ENCODE measurements around the gene BICC1.

Gene BICC1

DNA sequence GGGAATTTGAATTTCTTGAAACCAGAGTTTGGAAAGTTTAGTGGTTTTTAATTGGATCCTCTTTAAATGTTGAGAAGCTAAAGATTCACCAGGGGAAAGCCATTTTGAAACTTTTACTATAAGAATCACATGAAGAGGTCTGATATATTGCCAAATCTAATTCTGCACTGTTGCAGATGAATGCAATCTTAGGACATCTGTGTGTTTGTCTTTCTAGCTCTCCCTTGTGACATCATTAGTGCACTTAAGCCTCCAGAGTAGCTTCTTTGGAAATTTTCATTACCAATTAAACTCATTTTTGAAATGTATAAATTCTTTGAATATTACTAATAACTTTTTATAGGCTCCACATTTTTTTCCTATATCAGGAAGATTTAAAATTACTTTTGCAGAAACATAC, 160.2 kb downstream of the BICC1 start:
- Histone ChIP-seq H3K23ac (ENCODE audit: low read depth, low read length, poor library complexity) (no peak overlapping the region), H3K9ac (ENCODE audit: low read depth, low read length, poor library complexity) (no peak overlapping the region), H3K27me3 (ENCODE audit: control insufficient read depth in 3 of 3, insufficient read depth in 3 of 3, low read depth in 1 of 3, low read length in 3 of 3) (no peaks in the 10 kb centered on the region), H3K4me1 (ENCODE audit: control insufficient read depth in 2 of 2, insufficient read depth in 1 of 2, low read depth in 1 of 2, low read length in 2 of 2) (no peaks in the 10 kb centered on the region), H2AFZ (ENCODE audit: low read length) (no peak overlapping the region), H4K91ac (ENCODE audit: low read depth, low read length, poor library complexity) (no peak overlapping the region), H2AK5ac (ENCODE audit: low read depth, low read length) (no peak overlapping the region), H3K18ac (ENCODE audit: low read length) (no peak overlapping the region), H3K36me3 (replicated peaks in 1 of 2; ENCODE audit: control insufficient read depth in 2 of 2, insufficient read depth in 2 of 2, low read length in 2 of 2) (no peaks in the 10 kb centered on the region), H3K27ac (replicated peaks; ENCODE audit: low read length) (no peak overlapping the region), H3K4me2 (ENCODE audit: insufficient read depth, low read length, poor library complexity, severe bottlenecking) (no peak overlapping the region), H3K4me3 (ENCODE audit: low read length in 2 of 2) (no peak overlapping the region), H3K14ac (ENCODE audit: low read length) (no peak overlapping the region), H2BK15ac (ENCODE audit: low read length) (no peak overlapping the region), H2BK120ac (ENCODE audit: low read depth, low read length) (no peak overlapping the region), H2BK5ac (ENCODE audit: low read length) (no peak overlapping the region), H3K79me1 (ENCODE audit: low read depth, low read length) (no peaks in the 10 kb centered on the region), H3K4ac (ENCODE audit: low read length) (no peak overlapping the region), H2BK12ac (ENCODE audit: low read length) (no peak overlapping the region), H4K8ac (ENCODE audit: low read depth, low read length) (no peak overlapping the region), H3K9me3 (replicated peaks in 1 of 2; ENCODE audit: control insufficient read depth in 2 of 2, insufficient read depth in 1 of 2, low read depth in 1 of 2, low read length in 2 of 2) (no peaks in the 10 kb centered on the region)
- DNase-seq (ENCODE audit: low spot score), result no peak

DNA sequence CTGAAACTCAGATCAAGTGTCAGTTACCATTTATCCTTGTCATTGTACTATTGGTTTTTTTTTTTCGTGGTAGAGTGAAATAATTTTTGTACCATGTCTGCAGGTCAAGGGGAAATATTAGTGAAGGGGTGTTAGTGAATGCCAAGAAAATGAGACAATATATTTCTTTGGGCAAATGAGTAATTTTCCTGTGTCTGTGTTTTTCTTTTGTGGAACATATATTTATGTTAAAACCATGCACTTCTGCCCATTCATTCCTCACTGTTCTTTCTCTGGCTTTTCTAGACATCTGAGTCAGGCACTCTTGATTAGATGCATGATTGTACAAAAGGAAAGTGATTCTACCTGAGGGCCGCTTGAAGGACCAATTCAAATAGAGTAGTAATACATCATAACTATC, 161.6 kb downstream of the BICC1 start:
- no peak overlapping the region for H3K9ac ChIP-seq (ENCODE audit: low read depth, low read length, poor library complexity)
- no peak overlapping the region for H3K27ac ChIP-seq (replicated peaks; ENCODE audit: low read length)
- no peak overlapping the region for H3K4ac ChIP-seq (ENCODE audit: low read length)
- no peak for DNase-seq (ENCODE audit: low spot score)
- H2BK12ac ChIP-seq (ENCODE audit: low read length), result no peak overlapping the region
- no peaks in the 10 kb centered on the region for H3K9me3 ChIP-seq (replicated peaks in 1 of 2; ENCODE audit: control insufficient read depth in 2 of 2, insufficient read depth in 1 of 2, low read depth in 1 of 2, low read length in 2 of 2)
- no peaks in the 10 kb centered on the region for H3K27me3 ChIP-seq (ENCODE audit: control insufficient read depth in 3 of 3, insufficient read depth in 3 of 3, low read depth in 1 of 3, low read length in 3 of 3)
- no peak overlapping the region for H3K4me2 ChIP-seq (ENCODE audit: insufficient read depth, low read length, poor library complexity, severe bottlenecking)
- H4K8ac ChIP-seq (ENCODE audit: low read depth, low read length), result no peak overlapping the region
- no peaks in the 10 kb centered on the region for H3K36me3 ChIP-seq (replicated peaks in 1 of 2; ENCODE audit: control insufficient read depth in 2 of 2, insufficient read depth in 2 of 2, low read length in 2 of 2)
- H3K79me1 ChIP-seq (ENCODE audit: low read depth, low read length), result no peaks in the 10 kb centered on the region
- no peak overlapping the region for H2BK120ac ChIP-seq (ENCODE audit: low read depth, low read length)
- no peak overlapping the region for H3K4me3 ChIP-seq (ENCODE audit: low read length in 2 of 2)
- no peak overlapping the region for H2AK5ac ChIP-seq (ENCODE audit: low read depth, low read length)
- no peak overlapping the region for H3K14ac ChIP-seq (ENCODE audit: low read length)
- no peak overlapping the region for H4K91ac ChIP-seq (ENCODE audit: low read depth, low read length, poor library complexity)
- H2AFZ ChIP-seq (ENCODE audit: low read length), result no peak overlapping the region
- no CpG with 5 or more reads among the region's 2 CpGs for WGBS, 2 donors (ENCODE audit: extremely low coverage in 2 of 2, insufficient read length in 2 of 2, insufficient replicate concordance in 1 of 2)
- H2BK15ac ChIP-seq (ENCODE audit: low read length), result no peak overlapping the region
- H3K23ac ChIP-seq (ENCODE audit: low read depth, low read length, poor library complexity), result no peak overlapping the region
- H3K18ac ChIP-seq (ENCODE audit: low read length), result no peak overlapping the region
- no peak overlapping the region for H2BK5ac ChIP-seq (ENCODE audit: low read length)
- no peaks in the 10 kb centered on the region for H3K4me1 ChIP-seq (ENCODE audit: control insufficient read depth in 2 of 2, insufficient read depth in 1 of 2, low read depth in 1 of 2, low read length in 2 of 2)

- no peak for DNase-seq (ENCODE audit: low spot score)
- Histone ChIP-seq H3K18ac (ENCODE audit: low read length) (no peak overlapping the region), H4K8ac (ENCODE audit: low read depth, low read length) (no peak overlapping the region), H3K9me3 (replicated peaks in 1 of 2; ENCODE audit: control insufficient read depth in 2 of 2, insufficient read depth in 1 of 2, low read depth in 1 of 2, low read length in 2 of 2) (no peaks in the 10 kb centered on the region), H3K79me1 (ENCODE audit: low read depth, low read length) (no peaks in the 10 kb centered on the region), H2BK5ac (ENCODE audit: low read length) (no peak overlapping the region), H3K23ac (ENCODE audit: low read depth, low read length, poor library complexity) (no peak overlapping the region), H3K27ac (replicated peaks; ENCODE audit: low read length) (no peak overlapping the region), H3K27me3 (ENCODE audit: control insufficient read depth in 3 of 3, insufficient read depth in 3 of 3, low read depth in 1 of 3, low read length in 3 of 3) (no peaks in the 10 kb centered on the region), H2BK12ac (ENCODE audit: low read length) (no peak overlapping the region), H2BK15ac (ENCODE audit: low read length) (no peak overlapping the region), H2AK5ac (ENCODE audit: low read depth, low read length) (no peak overlapping the region), H3K4me1 (ENCODE audit: control insufficient read depth in 2 of 2, insufficient read depth in 1 of 2, low read depth in 1 of 2, low read length in 2 of 2) (no peaks in the 10 kb centered on the region), H3K4me2 (ENCODE audit: insufficient read depth, low read length, poor library complexity, severe bottlenecking) (no peak overlapping the region), H3K14ac (ENCODE audit: low read length) (no peak overlapping the region), H3K4me3 (ENCODE audit: low read length in 2 of 2) (no peak overlapping the region), H3K9ac (ENCODE audit: low read depth, low read length, poor library complexity) (no peak overlapping the region), H3K4ac (ENCODE audit: low read length) (no peak overlapping the region), H2BK120ac (ENCODE audit: low read depth, low read length) (no peak overlapping the region), H3K36me3 (replicated peaks in 1 of 2; ENCODE audit: control insufficient read depth in 2 of 2, insufficient read depth in 2 of 2, low read length in 2 of 2) (no peaks in the 10 kb centered on the region), H4K91ac (ENCODE audit: low read depth, low read length, poor library complexity) (no peak overlapping the region), H2AFZ (ENCODE audit: low read length) (no peak overlapping the region)
- no CpG with 5 or more reads among the region's 2 CpGs for WGBS, 2 donors (ENCODE audit: extremely low coverage in 2 of 2, insufficient read length in 2 of 2, insufficient replicate concordance in 1 of 2)
Measured at GRCh38 chr10:58675321-58675720, 162.6 kb downstream of the BICC1 start.

DNA sequence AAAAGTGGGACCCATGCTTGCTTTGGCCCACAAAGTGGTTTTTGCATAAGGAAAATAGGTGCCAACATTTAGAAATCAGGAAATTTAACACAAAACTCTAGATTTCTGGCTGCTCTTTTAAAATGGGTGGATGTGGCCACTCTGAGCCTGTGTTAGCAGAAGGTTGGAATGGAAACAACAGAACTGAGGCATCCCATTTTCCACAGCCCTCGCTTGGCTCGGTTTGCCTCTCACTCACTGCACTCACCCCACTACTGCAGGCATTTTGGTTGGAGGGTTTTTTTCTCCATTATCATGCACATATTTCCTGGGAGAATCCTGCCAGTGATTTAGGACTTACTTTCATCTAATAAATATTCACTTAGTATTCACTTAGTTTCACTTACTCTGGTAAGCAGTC, 178.9 kb downstream of the BICC1 start:
- Histone ChIP-seq H4K91ac (ENCODE audit: low read depth, low read length, poor library complexity) (no peak overlapping the region), H3K4me2 (ENCODE audit: insufficient read depth, low read length, poor library complexity, severe bottlenecking) (no peak overlapping the region), H3K9me3 (replicated peaks in 1 of 2; ENCODE audit: control insufficient read depth in 2 of 2, insufficient read depth in 1 of 2, low read depth in 1 of 2, low read length in 2 of 2) (no peaks in the 10 kb centered on the region), H4K8ac (ENCODE audit: low read depth, low read length) (no peak overlapping the region), H3K27ac (replicated peaks; ENCODE audit: low read length) (no peak overlapping the region), H3K27me3 (ENCODE audit: control insufficient read depth in 3 of 3, insufficient read depth in 3 of 3, low read depth in 1 of 3, low read length in 3 of 3) (no peaks in the 10 kb centered on the region), H3K14ac (ENCODE audit: low read length) (no peak overlapping the region), H3K23ac (ENCODE audit: low read depth, low read length, poor library complexity) (no peak overlapping the region), H2AK5ac (ENCODE audit: low read depth, low read length) (no peak overlapping the region), H2BK5ac (ENCODE audit: low read length) (no peak overlapping the region), H3K79me1 (ENCODE audit: low read depth, low read length) (no peaks in the 10 kb centered on the region), H2BK15ac (ENCODE audit: low read length) (no peak overlapping the region), H3K4me3 (ENCODE audit: low read length in 2 of 2) (no peak overlapping the region), H2BK120ac (ENCODE audit: low read depth, low read length) (no peak overlapping the region), H3K9ac (ENCODE audit: low read depth, low read length, poor library complexity) (no peak overlapping the region), H2AFZ (ENCODE audit: low read length) (no peak overlapping the region), H3K36me3 (replicated peaks in 1 of 2; ENCODE audit: control insufficient read depth in 2 of 2, insufficient read depth in 2 of 2, low read length in 2 of 2) (no peaks in the 10 kb centered on the region), H3K18ac (ENCODE audit: low read length) (no peak overlapping the region), H3K4ac (ENCODE audit: low read length) (no peak overlapping the region), H3K4me1 (ENCODE audit: control insufficient read depth in 2 of 2, insufficient read depth in 1 of 2, low read depth in 1 of 2, low read length in 2 of 2) (no peaks in the 10 kb centered on the region), H2BK12ac (ENCODE audit: low read length) (no peak overlapping the region)
- no CpG with 5 or more reads among the region's 2 CpGs for WGBS, 2 donors (ENCODE audit: extremely low coverage in 2 of 2, insufficient read length in 2 of 2, insufficient replicate concordance in 1 of 2)
- no peak for DNase-seq (ENCODE audit: low spot score)
